NCI-H2196 treated with DMSO at 0.1 percent for 48 hours (cell line): ENCODE results near the gene MRAS.
"Not testable (repeated sequence)": the region's sequence is repeated elsewhere in the genome, so short reads cannot be mapped to it uniquely, and the experiment has no call there.

Experiments
- DNase-seq: peaks from one replicate; lab custom pipeline; 2025; ENCODE audit not compliant: unreplicated experiment; lab: John Stamatoyannopoulos, UW

Gene MRAS

GRCh38 chr3:138412821-138413551 lies 64.6 kb downstream of the MRAS start:
- no peak for DNase-seq

- DNase-seq = not testable (repeated sequence)
Measured at GRCh38 chr3:138416236-138416635, 67.9 kb downstream of the MRAS start.

GRCh38 chr3:138417559-138417982 lies 69.2 kb downstream of the MRAS start:
- DNase-seq = peak; percentile 87

- peak; percentile 39 for DNase-seq
Measured at GRCh38 chr3:138418601-138419206, 70.3 kb downstream of the MRAS start.

GRCh38 chr3:138423316-138423715 lies 74.9 kb downstream of the MRAS start:
- DNase-seq = no peak

- no peak for DNase-seq
Measured at GRCh38 chr3:138424323-138424722, 75.9 kb downstream of the MRAS start.

GRCh38 chr3:138426211-138426610 lies 77.8 kb downstream of the MRAS start:
- peak; percentile 28 for DNase-seq

GRCh38 chr3:138426754-138427153 lies 78.4 kb downstream of the MRAS start:
- DNase-seq = not testable (repeated sequence)

- no peak for DNase-seq
Measured at GRCh38 chr3:138429665-138430064, 81.3 kb downstream of the MRAS start.

- DNase-seq = no peak
Measured at GRCh38 chr3:138432576-138433240, 84.3 kb downstream of the MRAS start.

GRCh38 chr3:138433892-138434275 lies 85.5 kb downstream of the MRAS start:
- no peak for DNase-seq

- DNase-seq = peak; percentile 87
Measured at GRCh38 chr3:138434276-138434874, 86.0 kb downstream of the MRAS start, which contains the start of gene ESYT3. Gene ESYT3, plus strand, starts transcription at chr3:138434616. Its CDS starts 183 bp downstream, at chr3:138434799.

- DNase-seq = no peak
Measured at GRCh38 chr3:138434875-138435772, 86.7 kb downstream of the MRAS start.

- no peak for DNase-seq
Measured at GRCh38 chr3:138435840-138436239, 87.5 kb downstream of the MRAS start.

- DNase-seq = no peak
Measured at GRCh38 chr3:138437281-138437680, 88.9 kb downstream of the MRAS start.

- DNase-seq = no peak
Measured at GRCh38 chr3:138438896-138439295, 90.5 kb downstream of the MRAS start.

GRCh38 chr3:138439646-138440045 lies 91.3 kb downstream of the MRAS start:
- no peak for DNase-seq

GRCh38 chr3:138440121-138440521 lies 91.7 kb downstream of the MRAS start:
- peak; percentile 27 for DNase-seq

GRCh38 chr3:138440596-138440995 lies 92.2 kb downstream of the MRAS start:
- DNase-seq = no peak

- DNase-seq = no peak
Measured at GRCh38 chr3:138441256-138441655, 92.9 kb downstream of the MRAS start.

- DNase-seq = no peak
Measured at GRCh38 chr3:138441742-138442141, 93.4 kb downstream of the MRAS start.
